GM12878 (cell line): ENCODE measurements around the gene SLC39A7.

Experiments
- CTCF ChIP-seq, 3 experiments: IDR thresholded peaks in 2 of 3; conservative IDR thresholded peaks in 1 of 3; 2 replicates each; pipeline ENCODE4 v1.5.1; 2011; ENCODE audit warnings: low read depth in 3 of 3, low read length in 3 of 3, mild to moderate bottlenecking in 3 of 3, control low read depth in 2 of 3, moderate library complexity in 2 of 3, inconsistent platforms in 1 of 3, mixed read lengths in 1 of 3; ENCODE audit not compliant: control insufficient read depth in 2 of 3, insufficient read depth in 1 of 3; ENCODE audit errors: extremely low read depth in 1 of 3
- EP300 ChIP-seq, 2 experiments: fragments of 150-350 bp in 1 of 2; IDR thresholded peaks; 2 replicates each; pipeline ENCODE4 v1.6.1; 2011 to 2012; ENCODE audit warnings: low read depth in 2 of 2, low read length in 2 of 2, borderline replicate concordance in 1 of 2, improper control_type of control experiment in 1 of 2, inconsistent platforms in 1 of 2; ENCODE audit not compliant: control insufficient read depth in 1 of 2
- EZH2 ChIP-seq: IDR thresholded peaks from 2 replicates; pipeline ENCODE4 v1.6.1; 2012; ENCODE audit warnings: low read depth, mild to moderate bottlenecking, control low read depth, inconsistent platforms, low read length, borderline replicate concordance; ENCODE audit not compliant: control insufficient read depth
- FOXM1 ChIP-seq: IDR thresholded peaks from 2 replicates; pipeline ENCODE4 v1.6.1; 2012; ENCODE audit warnings: low read depth, mild to moderate bottlenecking, inconsistent platforms, low read length, moderate library complexity
- HDAC6 ChIP-seq: fragments of 200-600 bp; sonication (generic); IDR thresholded peaks from one replicate; pipeline ENCODE4 v1.8.0; 2017; ENCODE audit warnings: antibody characterized with exemption; ENCODE audit not compliant: unreplicated experiment
- MYC ChIP-seq: IDR thresholded peaks from 2 replicates; pipeline ENCODE4 v1.6.1; 2011; ENCODE audit warnings: mild to moderate bottlenecking, low read length, moderate library complexity, inconsistent platforms; ENCODE audit not compliant: insufficient read depth, insufficient replicate concordance, insufficient read length, severe bottlenecking
- POLR2A ChIP-seq: IDR thresholded peaks from 2 replicates; pipeline ENCODE4 v1.6.1; 2011; ENCODE audit warnings: low read depth, mild to moderate bottlenecking, low read length
- TAF1 ChIP-seq: IDR thresholded peaks from 2 replicates; pipeline ENCODE4 v1.6.1; 2011; ENCODE audit warnings: mild to moderate bottlenecking, low read depth, low read length, borderline replicate concordance
- USF1 ChIP-seq: IDR thresholded peaks from 2 replicates; pipeline ENCODE4 v1.6.1; 2011; ENCODE audit warnings: borderline replicate concordance, low read depth, mild to moderate bottlenecking, moderate library complexity, mixed read lengths, low read length; ENCODE audit not compliant: insufficient read depth; ENCODE audit errors: extremely low read length

- TF ChIP-seq CTCF (IDR thresholded peaks at IDR 0.05 in 2 of 3, conservative IDR thresholded peaks at IDR 0.05 in 1 of 3; ENCODE audit: control insufficient read depth in 2 of 3, extremely low read depth in 1 of 3, insufficient read depth in 1 of 3, low read depth in 3 of 3, low read length in 3 of 3) (no peak), USF1 (no peak), HDAC6 (no peak), MYC (no peak), POLR2A (no peak), EP300 (IDR thresholded peaks at IDR 0.05; ENCODE audit: borderline replicate concordance in 1 of 2, control insufficient read depth in 1 of 2, low read depth in 2 of 2, low read length in 2 of 2) (no peak), EZH2 (no peak), FOXM1 (no peak), TAF1 (no peak)
Observed at GRCh38 chr6:33236328-33236727, 35.7 kb downstream of the SLC39A7 start.
